Activated CD4-positive, alpha-beta T cell treated with anti-CD3 and anti-CD28 coated beads, Interleukin-2, amount 10 ng/mL, durations not matched to agents 7 days and 5 days (primary cell): ENCODE results near the gene TMEM214. TPM values are rescaled to one million over a fixed set of nuclear protein-coding genes. Genes with fewer than 3 reads are reported as not detected.

Source experiments
- CTCF ChIA-PET: fragments of 350-600 bp; sonication (Branson Sonifier 250); formaldehyde crosslinking; loops from one replicate; lab custom pipeline; 2021; ENCODE audit warnings: antibody characterized with exemption; lab: Charles Lee
- POLR2A ChIA-PET: fragments of 350-600 bp; sonication (Branson Sonifier 250); formaldehyde crosslinking; loops from one replicate; lab custom pipeline; 2021; ENCODE audit warnings: antibody characterized with exemption; lab: Charles Lee
- DNase-seq: peaks from one replicate; pipeline ENCODE4 v3.0.0-alpha.2; 2020
- H3K27ac Mint-ChIP-seq: one replicate; pipeline ENCODE4 v1.8.0; 2021; ENCODE audit warnings: mild to moderate bottlenecking, moderate library complexity, mixed read lengths
- H3K27me3 Mint-ChIP-seq: one replicate; pipeline ENCODE4 v1.8.0; 2021; ENCODE audit warnings: mixed read lengths
- H3K36me3 Mint-ChIP-seq: one replicate; pipeline ENCODE4 v1.8.0; 2021; ENCODE audit warnings: low read depth, mixed read lengths
- H3K4me1 Mint-ChIP-seq: one replicate; pipeline ENCODE4 v1.8.0; 2021; ENCODE audit warnings: mixed read lengths
- H3K4me3 Mint-ChIP-seq: one replicate; pipeline ENCODE4 v1.8.0; 2021; ENCODE audit warnings: mild to moderate bottlenecking, moderate library complexity, mixed read lengths
- H3K9me3 Mint-ChIP-seq: one replicate; pipeline ENCODE4 v1.8.0; 2021; ENCODE audit warnings: mixed read lengths
- total RNA-seq, 2 experiments: library from RNA; stranded (reverse); gene quantifications; one replicate each; pipeline ENCODE4 v1.2.3, GENCODE V29; 2021

The TMEM214 gene
- total RNA-seq, 2 experiments from 2014 or later = 73.2 to 77.1 TPM

- Mint-ChIP-seq H3K27me3 (peaks cover 5% of the 10 kb centered on the region), H3K36me3 (peaks cover 5% of the 10 kb centered on the region), H3K9me3 (no peaks in the 10 kb centered on the region), H3K4me1 (peaks cover 23% of the 10 kb centered on the region), H3K27ac (peak overlapping the region; percentile 98), H3K4me3 (peak overlapping the region; percentile 96)
- CTCF ChIA-PET = interaction anchor here (0.6 to 3.7 kb wide), 14 partner anchors 10 to 290 kb away, joined by 3 to 29 read pairs (median 4); partner anchors contain the start of genes KHK and OST4
- POLR2A ChIA-PET = no interaction called here
- peak; percentile 53 for DNase-seq
Observed at GRCh38 chr2:27049422-27050280, 16.9 kb downstream of the TMEM214 start.

- peaks cover 10% of the 10 kb centered on the region for H3K36me3 Mint-ChIP-seq
- H3K4me1 Mint-ChIP-seq = peaks cover 23% of the 10 kb centered on the region
- POLR2A ChIA-PET = interaction anchor here (0.7 to 1.5 kb wide), 5 partner anchors 15 to 466 kb away, joined by 4 to 6 read pairs (median 4); partner anchors contain the start of gene OST4
- peaks cover 5% of the 10 kb centered on the region for H3K27me3 Mint-ChIP-seq
- peak overlapping the region; percentile 96 for H3K4me3 Mint-ChIP-seq
- CTCF ChIA-PET = interaction anchor here (0.6 to 3.7 kb wide), 16 partner anchors 11 to 291 kb away, joined by 3 to 29 read pairs (median 4); partner anchors contain the start of genes KHK and OST4
- peak overlapping the region; percentile 98 for H3K27ac Mint-ChIP-seq
- DNase-seq = peak; percentile 91
- no peaks in the 10 kb centered on the region for H3K9me3 Mint-ChIP-seq
Observed at GRCh38 chr2:27050281-27050995, 17.7 kb downstream of the TMEM214 start.

GRCh38 chr2:27050996-27051901 lies 18.5 kb downstream of the TMEM214 start, which contains the start of gene AGBL5:
Gene AGBL5 (plus strand): TSS chr2:27051668. CDS start chr2:27052959, 1,291 bp downstream.
- Mint-ChIP-seq H3K36me3 (peaks cover 15% of the 10 kb centered on the region), H3K4me3 (peak within 1 kb of the TSS; percentile 96), H3K27ac (peak within 1 kb of the TSS; percentile 98), H3K27me3 (peaks cover 5% of the 10 kb centered on the region), H3K9me3 (no peaks in the 10 kb centered on the region), H3K4me1 (peaks cover 23% of the 10 kb centered on the region)
- POLR2A ChIA-PET = interaction anchor here (0.5 to 1.5 kb wide), 9 partner anchors 12 to 467 kb away, joined by 3 to 6 read pairs (median 4); partner anchors contain the start of gene OST4
- DNase-seq = peak; percentile 96
- CTCF ChIA-PET = interaction anchor here (0.6 to 3.7 kb wide), 14 partner anchors 11 to 205 kb away, joined by 3 to 29 read pairs (median 5); partner anchors contain the start of genes KHK, OST4 and TMEM214

GRCh38 chr2:27051902-27052645 lies 19.3 kb downstream of the TMEM214 start:
- H3K27me3 Mint-ChIP-seq = peaks cover 5% of the 10 kb centered on the region
- peak overlapping the region; percentile 86 for H3K27ac Mint-ChIP-seq
- POLR2A ChIA-PET = interaction anchor here (0.5 to 1.5 kb wide), 4 partner anchors 12 to 228 kb away, joined by 3 to 6 read pairs (median 4); partner anchors contain the start of gene OST4
- H3K4me1 Mint-ChIP-seq = peaks cover 23% of the 10 kb centered on the region
- no peak for DNase-seq
- CTCF ChIA-PET = interaction anchor here (0.8 to 3.7 kb wide), 12 partner anchors 13 to 206 kb away, joined by 3 to 29 read pairs (median 6); partner anchors contain the start of genes OST4 and TMEM214
- no peaks in the 10 kb centered on the region for H3K9me3 Mint-ChIP-seq
- peaks cover 17% of the 10 kb centered on the region for H3K36me3 Mint-ChIP-seq
- H3K4me3 Mint-ChIP-seq = peak overlapping the region; percentile 83

GRCh38 chr2:27053321-27053720 lies 20.6 kb downstream of the TMEM214 start:
- CTCF ChIA-PET = interaction anchor here (0.6 to 3.7 kb wide), 8 partner anchors 9 to 291 kb away, joined by 3 to 21 read pairs (median 5); no protein-coding TSS in a partner anchor
- no peaks in the 10 kb centered on the region for H3K9me3 Mint-ChIP-seq
- peaks cover 23% of the 10 kb centered on the region for H3K4me1 Mint-ChIP-seq
- H3K36me3 Mint-ChIP-seq = peaks cover 17% of the 10 kb centered on the region
- peaks cover 5% of the 10 kb centered on the region for H3K27me3 Mint-ChIP-seq
- no peak for DNase-seq
- peak overlapping the region; percentile 1 for H3K4me3 Mint-ChIP-seq
- no peak overlapping the region for H3K27ac Mint-ChIP-seq
- POLR2A ChIA-PET = no interaction called here

- ChIA-PET POLR2A (no interaction called here), CTCF (interaction anchor here (0.6 to 3.6 kb wide), 7 partner anchors 9 to 292 kb away, joined by 3 to 15 read pairs (median 4); no protein-coding TSS in a partner anchor)
- Mint-ChIP-seq H3K27me3 (peaks cover 5% of the 10 kb centered on the region), H3K4me1 (peaks cover 23% of the 10 kb centered on the region), H3K4me3 (no peak overlapping the region), H3K36me3 (peaks cover 17% of the 10 kb centered on the region), H3K9me3 (no peaks in the 10 kb centered on the region), H3K27ac (no peak overlapping the region)
- no peak for DNase-seq
Observed at GRCh38 chr2:27053776-27054175, 21.0 kb downstream of the TMEM214 start.

- CTCF ChIA-PET = interaction anchor here (0.5 to 3.6 kb wide), 5 partner anchors 16 to 62 kb away, joined by 3 to 15 read pairs (median 6); no protein-coding TSS in a partner anchor
- H3K27ac Mint-ChIP-seq = no peak overlapping the region
Observed at GRCh38 chr2:27054721-27055120, 22.0 kb downstream of the TMEM214 start.

GRCh38 chr2:27057184-27057583 lies 24.4 kb downstream of the TMEM214 start:
- no peak overlapping the region for H3K4me3 Mint-ChIP-seq

More at GRCh38 chr2:27054721-27055120, 22.0 kb downstream of the TMEM214 start:
- no peaks in the 10 kb centered on the region for H3K9me3 Mint-ChIP-seq
- DNase-seq = no peak
- no peak overlapping the region for H3K4me3 Mint-ChIP-seq
- peaks cover 5% of the 10 kb centered on the region for H3K27me3 Mint-ChIP-seq
- POLR2A ChIA-PET = interaction anchor here (1.1 kb wide), 1 partner anchor 9 kb away, joined by 3 read pairs; no protein-coding TSS in a partner anchor
- H3K36me3 Mint-ChIP-seq = peaks cover 17% of the 10 kb centered on the region
- peaks cover 17% of the 10 kb centered on the region for H3K4me1 Mint-ChIP-seq

GRCh38 chr2:27058210-27058609 lies 25.4 kb downstream of the TMEM214 start:
- no peak for DNase-seq
- Mint-ChIP-seq H3K27ac (no peak overlapping the region), H3K36me3 (peaks cover 12% of the 10 kb centered on the region), H3K4me1 (no peaks in the 10 kb centered on the region), H3K9me3 (no peaks in the 10 kb centered on the region), H3K4me3 (no peak overlapping the region), H3K27me3 (no peaks in the 10 kb centered on the region)
- CTCF ChIA-PET = interaction anchor here (0.8 to 1.5 kb wide), 4 partner anchors 10 to 245 kb away, joined by 3 to 6 read pairs (median 5); no protein-coding TSS in a partner anchor
- POLR2A ChIA-PET = no interaction called here

More at GRCh38 chr2:27057184-27057583, 24.4 kb downstream of the TMEM214 start:
- Mint-ChIP-seq H3K9me3 (no peaks in the 10 kb centered on the region), H3K27me3 (no peaks in the 10 kb centered on the region), H3K4me1 (peaks cover 4% of the 10 kb centered on the region), H3K27ac (no peak overlapping the region), H3K36me3 (peaks cover 12% of the 10 kb centered on the region)
- DNase-seq = no peak
- POLR2A ChIA-PET = no interaction called here
- CTCF ChIA-PET = interaction anchor here (1.1 to 3.6 kb wide), 3 partner anchors 9 to 24 kb away, joined by 5 to 15 read pairs (median 7); partner anchors contain the start of gene OST4

- no peak for DNase-seq
- CTCF ChIA-PET = interaction anchor here (1.0 to 1.8 kb wide), 7 partner anchors 9 to 244 kb away, joined by 3 to 6 read pairs (median 4); partner anchors contain the start of genes OST4 and TMEM214
- Mint-ChIP-seq H3K9me3 (no peaks in the 10 kb centered on the region), H3K4me3 (no peak overlapping the region), H3K27ac (peak overlapping the region; percentile 42), H3K36me3 (peaks cover 17% of the 10 kb centered on the region), H3K27me3 (no peaks in the 10 kb centered on the region), H3K4me1 (no peaks in the 10 kb centered on the region)
- POLR2A ChIA-PET = interaction anchor here (1.0 kb wide), 1 partner anchor 12 kb away, joined by 3 read pairs; the partner anchor contains the start of gene OST4
Observed at GRCh38 chr2:27059141-27059820, 26.5 kb downstream of the TMEM214 start.
